Esophagus muscularis mucosa (tissue), 4 donors: ENCODE data around the gene UROC1. TPM values are rescaled to one million over a fixed set of nuclear protein-coding genes. Genes with fewer than 3 reads are reported as not detected.

ENCODE experiments used
- DNase-seq: peaks from one replicate; pipeline ENCODE4 v3.0.0-alpha.2; 2017; ENCODE audit errors: extremely low spot score
- H3K27ac ChIP-seq, 4 donors: fragments of 200-600 bp; sonication (generic); replicated peaks in 1 of 4; 1 replicate in 3 of 4; 2 replicates in 1 of 4; pipeline ENCODE4 v1.5.1; 2016 to 2019; ENCODE audit warnings: mild to moderate bottlenecking in 1 of 4
- H3K27me3 ChIP-seq, 4 donors: fragments of 200-600 bp; sonication (generic); one replicate each; pipeline versions ENCODE4 v1.5.1 to v1.6.0; 2016 to 2019
- H3K36me3 ChIP-seq, 4 donors: fragments of 200-600 bp; sonication (generic); one replicate each; pipeline ENCODE4 v1.5.1; 2016 to 2019
- H3K4me1 ChIP-seq, 4 donors: fragments of 200-600 bp; sonication (generic); one replicate each; pipeline ENCODE4 v1.5.1; 2016 to 2019
- H3K4me3 ChIP-seq, 4 donors: fragments of 200-600 bp; sonication (generic); 1 replicate in 2 of 4; 2 replicates in 2 of 4; pipeline ENCODE4 v1.5.1; 2016 to 2019; ENCODE audit warnings: mild to moderate bottlenecking in 4 of 4, moderate library complexity in 1 of 4
- H3K9me3 ChIP-seq, 4 donors: fragments of 200-600 bp; sonication (generic); 1 replicate in 3 of 4; 2 replicates in 1 of 4; pipeline ENCODE4 v1.5.1; 2016 to 2019
- EP300 ChIP-seq: sonication (generic); formaldehyde crosslinking; IDR thresholded peaks from one replicate; pipeline ENCODE4 v1.6.1; 2017; ENCODE audit warnings: antibody characterized with exemption
- POLR2A ChIP-seq: fragments of 450-650 bp; IDR thresholded peaks from one replicate; pipeline ENCODE4 v1.6.1; 2017; ENCODE audit warnings: antibody characterized with exemption, moderate library complexity, mild to moderate bottlenecking, low read depth
- POLR2AphosphoS5 ChIP-seq, 2 donors: sonication (generic); formaldehyde crosslinking; IDR thresholded peaks; one replicate each; pipeline ENCODE4 v1.6.1; 2017; ENCODE audit warnings: antibody characterized with exemption in 2 of 2
- WGBS: methylation state at CpG from one replicate; pipeline ENCODE4 v1.1.5; 2018; 5-methylcytosine and 5-hydroxymethylcytosine counted together
- intact Hi-C: fragments of 100-400 bp; cut with DNase I; formaldehyde crosslinking; loops from one replicate; pipeline ENCODE4 v1.15.1; 2023
- total RNA-seq, 4 donors: library from RNA; depleted of rRNA; stranded (reverse); fragments of >200 nt; gene quantifications; one replicate each; pipeline versions ENCODE4 v1.1.0 to v1.2.1, GENCODE V29; 2016
- TF ChIP-seq, protein P1 (sequence below), 3 experiments: fragments of 200-600 bp in 2 of 3; fragments of 450-650 bp in 1 of 3; sonication (generic) in 2 of 3; IDR thresholded peaks; one replicate each; pipeline ENCODE4 v1.5.1; 2017 to 2019; ENCODE audit warnings: antibody characterized with exemption in 3 of 3, mild to moderate bottlenecking in 2 of 3, moderate library complexity in 1 of 3

Gene UROC1
- total RNA-seq, 4 donors from 2014 or later: not detected

- DNase-seq: no peak
Observed at GRCh38 chr3:126545544-126545943, 28.0 kb upstream of the UROC1 start.

DNA sequence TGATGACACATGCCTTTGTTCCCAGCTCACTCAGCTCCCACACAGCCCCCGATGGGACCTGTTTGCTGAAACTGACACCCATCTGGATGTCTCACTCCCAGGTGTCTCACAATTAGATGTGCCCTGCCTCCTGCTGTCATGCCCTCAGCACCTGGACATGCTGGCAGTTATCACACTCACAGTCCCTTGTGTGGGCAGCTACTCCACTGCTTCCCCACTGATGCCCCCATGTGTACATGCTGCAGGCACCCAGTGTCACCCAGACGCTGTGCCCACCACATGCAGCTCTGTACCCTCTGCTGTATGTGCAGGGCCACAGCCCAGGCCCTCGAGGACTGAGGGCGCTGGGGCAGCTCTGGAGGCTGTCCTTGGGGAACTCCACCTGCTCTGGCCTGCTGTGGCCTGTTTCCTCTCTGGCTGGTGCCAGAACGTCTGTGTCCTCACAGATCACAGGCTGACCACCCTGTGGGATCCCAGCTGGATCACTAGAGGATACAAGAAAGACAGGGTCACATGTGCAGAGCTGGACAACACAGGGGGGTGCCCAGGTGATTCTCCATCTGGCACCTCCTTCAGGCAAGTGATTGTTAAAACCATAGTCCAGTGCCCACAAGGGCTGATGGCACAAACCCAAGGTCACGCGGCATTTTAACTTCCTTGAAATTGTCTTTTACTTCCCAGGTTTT lies 27.2 kb upstream of the UROC1 start:
- intact Hi-C loops: no loop called here
- no peak overlapping the region for H3K4me3 ChIP-seq
- TF ChIP-seq POLR2A: no peak
- TF ChIP-seq EP300: no peak
- no peak for TF ChIP-seq POLR2AphosphoS5 (IDR thresholded peaks at IDR 0.05)
- TF ChIP-seq, protein P1, sequence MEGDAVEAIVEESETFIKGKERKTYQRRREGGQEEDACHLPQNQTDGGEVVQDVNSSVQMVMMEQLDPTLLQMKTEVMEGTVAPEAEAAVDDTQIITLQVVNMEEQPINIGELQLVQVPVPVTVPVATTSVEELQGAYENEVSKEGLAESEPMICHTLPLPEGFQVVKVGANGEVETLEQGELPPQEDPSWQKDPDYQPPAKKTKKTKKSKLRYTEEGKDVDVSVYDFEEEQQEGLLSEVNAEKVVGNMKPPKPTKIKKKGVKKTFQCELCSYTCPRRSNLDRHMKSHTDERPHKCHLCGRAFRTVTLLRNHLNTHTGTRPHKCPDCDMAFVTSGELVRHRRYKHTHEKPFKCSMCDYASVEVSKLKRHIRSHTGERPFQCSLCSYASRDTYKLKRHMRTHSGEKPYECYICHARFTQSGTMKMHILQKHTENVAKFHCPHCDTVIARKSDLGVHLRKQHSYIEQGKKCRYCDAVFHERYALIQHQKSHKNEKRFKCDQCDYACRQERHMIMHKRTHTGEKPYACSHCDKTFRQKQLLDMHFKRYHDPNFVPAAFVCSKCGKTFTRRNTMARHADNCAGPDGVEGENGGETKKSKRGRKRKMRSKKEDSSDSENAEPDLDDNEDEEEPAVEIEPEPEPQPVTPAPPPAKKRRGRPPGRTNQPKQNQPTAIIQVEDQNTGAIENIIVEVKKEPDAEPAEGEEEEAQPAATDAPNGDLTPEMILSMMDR (IDR thresholded peaks at IDR 0.05): no peak
- no peak for DNase-seq
- peaks cover 0 to 63% (median 9%) of the 10 kb centered on the region in 4 donors for H3K27me3 ChIP-seq
- no peaks in the 10 kb centered on the region for H3K36me3 ChIP-seq
- H3K9me3 ChIP-seq: no peaks in the 10 kb centered on the region
- 86% methylated on average over 3 of the region's 7 CpGs for WGBS
- H3K4me1 ChIP-seq: peaks cover 5 to 14% (median 9%) of the 10 kb centered on the region in 4 donors
- H3K27ac ChIP-seq: no peak overlapping the region

More at GRCh38 chr3:126545544-126545943, 28.0 kb upstream of the UROC1 start:
- Histone ChIP-seq H3K27me3 (peaks cover 0 to 63% (median 9%) of the 10 kb centered on the region in 4 donors), H3K9me3 (no peaks in the 10 kb centered on the region), H3K27ac (no peak overlapping the region), H3K4me1 (peaks cover 4 to 13% (median 7%) of the 10 kb centered on the region in 4 donors), H3K36me3 (no peaks in the 10 kb centered on the region), H3K4me3 (no peak overlapping the region)
- TF ChIP-seq EP300 (no peak), POLR2AphosphoS5 (IDR thresholded peaks at IDR 0.05) (no peak), POLR2A (no peak)
- TF ChIP-seq, protein P1 (IDR thresholded peaks at IDR 0.05): no peak
- 90% methylated on average over 4 of the region's 5 CpGs for WGBS
- intact Hi-C loops: no loop called here

DNA sequence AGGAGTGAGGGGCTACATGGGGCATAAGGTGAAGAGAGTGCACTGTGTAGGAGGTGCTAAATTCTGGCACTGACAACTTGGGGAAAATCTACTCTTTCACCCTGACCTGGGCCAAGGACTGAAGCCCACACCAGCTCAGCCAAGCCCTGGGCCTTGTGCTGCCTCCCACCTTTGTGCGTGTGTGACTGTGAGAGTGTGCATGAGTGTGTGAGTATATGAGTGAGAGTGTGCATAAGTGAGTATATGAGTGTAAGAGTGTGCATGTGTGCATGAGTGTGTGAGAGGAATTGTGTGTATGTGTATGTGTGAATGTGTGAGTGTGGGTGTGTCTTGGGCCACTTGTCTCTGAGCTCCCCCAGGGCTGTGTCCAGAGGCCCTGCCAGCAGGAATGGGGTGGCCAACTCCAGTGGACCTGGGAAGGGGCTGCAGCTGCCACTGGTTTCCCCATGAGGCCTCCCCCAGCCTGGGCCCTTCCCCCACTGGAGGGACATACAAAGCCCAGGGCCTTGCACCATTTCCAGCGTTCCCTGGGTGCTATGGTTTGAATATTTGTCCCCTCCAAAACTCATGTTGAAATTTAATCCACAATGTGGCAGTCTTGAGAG lies 26.0 kb upstream of the UROC1 start:
- Histone ChIP-seq H3K36me3 (no peaks in the 10 kb centered on the region), H3K27ac (no peak overlapping the region), H3K9me3 (no peaks in the 10 kb centered on the region), H3K4me3 (no peak overlapping the region), H3K4me1 (peaks cover 5 to 14% (median 9%) of the 10 kb centered on the region in 4 donors), H3K27me3 (peaks cover 0 to 64% (median 9%) of the 10 kb centered on the region in 4 donors)
- DNase-seq: no peak
- TF ChIP-seq EP300 (no peak), POLR2A (no peak), POLR2AphosphoS5 (IDR thresholded peaks at IDR 0.05) (no peak)
- TF ChIP-seq, protein P1 (IDR thresholded peaks at IDR 0.05): no peak
- WGBS: 94% methylated on average over 1 of the region's 2 CpGs
- intact Hi-C loops: no loop called here

DNA sequence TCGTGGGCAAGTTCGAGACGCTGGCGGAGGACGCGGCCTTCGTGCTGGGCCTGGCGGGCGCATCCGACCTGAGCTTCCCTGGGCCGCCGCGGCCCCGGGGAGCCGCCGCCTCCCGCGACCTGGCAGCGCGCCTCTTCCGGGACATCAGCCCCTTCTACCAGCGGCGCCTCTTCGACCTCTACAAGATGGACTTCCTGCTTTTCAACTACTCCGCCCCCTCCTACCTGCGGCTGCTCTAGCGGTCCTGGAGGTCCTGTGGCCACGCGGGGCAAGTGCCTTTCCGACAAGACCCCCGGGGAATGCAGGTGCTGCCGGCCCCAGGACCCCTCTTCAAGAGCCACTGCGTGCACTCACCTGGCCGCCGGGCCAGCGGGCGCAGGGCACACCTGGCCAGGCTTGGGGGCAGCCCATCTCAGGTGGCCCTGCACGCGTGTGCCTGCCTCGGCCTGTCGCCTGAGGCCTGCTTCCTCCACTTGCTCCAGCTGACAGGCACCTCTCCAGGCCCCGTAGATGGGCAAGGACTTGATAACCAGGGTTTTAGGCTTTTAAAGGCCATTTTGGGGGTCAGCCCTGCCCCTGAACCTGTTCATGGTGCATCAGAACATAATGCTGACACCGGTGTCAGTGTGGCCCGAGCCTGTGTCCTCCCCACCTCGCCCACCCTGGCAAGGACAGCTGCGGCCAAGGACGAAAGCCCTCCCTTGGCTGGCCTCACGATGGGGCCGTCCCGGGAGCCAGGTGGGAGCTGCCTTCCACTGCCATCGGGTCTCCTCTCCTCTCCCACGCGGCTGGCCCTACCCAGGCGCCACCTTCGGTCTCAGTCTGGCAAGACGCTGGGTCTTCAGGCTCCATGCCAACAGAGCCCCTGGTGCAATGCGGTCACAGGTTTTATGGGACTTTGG lies 25.0 kb upstream of the UROC1 start:
- H3K27me3 ChIP-seq: peaks cover 0 to 71% (median 9%) of the 10 kb centered on the region in 4 donors
- H3K9me3 ChIP-seq: no peaks in the 10 kb centered on the region
- H3K4me3 ChIP-seq: no peak overlapping the region
- no peak for TF ChIP-seq POLR2A
- TF ChIP-seq, protein P1 (IDR thresholded peaks at IDR 0.05): no peak
- TF ChIP-seq EP300: no peak
- TF ChIP-seq POLR2AphosphoS5 (IDR thresholded peaks at IDR 0.05): no peak
- DNase-seq: no peak
- H3K4me1 ChIP-seq: peaks cover 5 to 14% (median 9%) of the 10 kb centered on the region in 4 donors
- no peaks in the 10 kb centered on the region for H3K36me3 ChIP-seq
- no peak overlapping the region for H3K27ac ChIP-seq
- WGBS: 79% methylated on average over 38 of the region's 57 CpGs
- intact Hi-C loops: no loop called here
